VCaP (cell line): ENCODE data around the gene FARS2.

Experiments
- H3K27ac ChIP-seq: fragments of 450-650 bp; 2 replicates; pipeline ENCODE4 v1.5.1; 2017
- CTCF ChIP-seq: fragments of 450-650 bp; conservative IDR thresholded peaks from 2 replicates; pipeline ENCODE4 v1.5.1; 2017; ENCODE audit warnings: mild to moderate bottlenecking, moderate library complexity

FARS2 gene

GRCh38 chr6:5595184-5595583 is 333.9 kb downstream of the FARS2 start:
- TF ChIP-seq CTCF, result no peak
- H3K27ac ChIP-seq, result no peak overlapping the region

GRCh38 chr6:5597413-5597812 is 336.1 kb downstream of the FARS2 start:
- no peak for TF ChIP-seq CTCF
- H3K27ac ChIP-seq, result no peak overlapping the region

GRCh38 chr6:5598123-5598522 is 336.8 kb downstream of the FARS2 start:
- no peak for TF ChIP-seq CTCF
- H3K27ac ChIP-seq, result no peak overlapping the region

- TF ChIP-seq CTCF, result no peak
- no peak overlapping the region for H3K27ac ChIP-seq
These were observed 337.8 kb downstream of the FARS2 start for GRCh38 chr6:5599127-5599526.

GRCh38 chr6:5605937-5606336 is 344.6 kb downstream of the FARS2 start:
- no peak overlapping the region for H3K27ac ChIP-seq
- TF ChIP-seq CTCF, result no peak

GRCh38 chr6:5606546-5606945 is 345.2 kb downstream of the FARS2 start:
- H3K27ac ChIP-seq, result no peak overlapping the region
- TF ChIP-seq CTCF, result no peak

GRCh38 chr6:5610640-5611039 is 349.3 kb downstream of the FARS2 start:
- no peak overlapping the region for H3K27ac ChIP-seq
- peak; percentile 8; the same call in 1 of the 2 replicates for TF ChIP-seq CTCF

GRCh38 chr6:5617179-5617578 is 355.9 kb downstream of the FARS2 start:
- no peak overlapping the region for H3K27ac ChIP-seq
- TF ChIP-seq CTCF, result no peak
